CD4-positive, alpha-beta T cell treated with Interleukin-17A for 1 hour (primary cell): ENCODE data around the gene AGR3.

Source experiments
- DNase-seq: peaks from one replicate; pipeline ENCODE4 v3.0.0-alpha.2; 2020

The AGR3 gene

GRCh38 chr7:16818732-16819131 is 63.1 kb downstream of the AGR3 start:
- DNase-seq = no peak

- no peak for DNase-seq
Observed at GRCh38 chr7:16817536-16817935, 64.2 kb downstream of the AGR3 start.

DNA sequence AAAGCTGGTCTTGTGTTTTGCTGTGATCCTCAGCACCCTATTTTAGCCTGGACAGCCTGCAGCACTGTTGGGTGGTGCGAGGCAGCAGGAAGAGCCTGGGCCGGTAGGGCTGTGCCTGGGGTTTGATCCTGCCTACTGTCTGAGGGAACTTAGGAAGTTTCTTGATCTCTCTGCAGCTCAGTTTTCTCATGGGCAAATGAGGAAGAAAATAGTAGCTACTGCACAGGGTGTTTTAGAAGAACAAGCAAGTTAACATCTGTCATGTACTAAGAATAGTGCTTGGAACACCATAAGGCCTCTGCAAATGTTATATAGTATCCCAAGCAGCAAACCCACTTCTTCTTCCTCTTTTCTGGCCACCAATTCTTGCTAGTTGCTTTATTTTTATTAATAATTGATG is 65.0 kb downstream of the AGR3 start:
- DNase-seq = no peak

GRCh38 chr7:16815001-16815400 is 66.8 kb downstream of the AGR3 start:
- no peak for DNase-seq

DNA sequence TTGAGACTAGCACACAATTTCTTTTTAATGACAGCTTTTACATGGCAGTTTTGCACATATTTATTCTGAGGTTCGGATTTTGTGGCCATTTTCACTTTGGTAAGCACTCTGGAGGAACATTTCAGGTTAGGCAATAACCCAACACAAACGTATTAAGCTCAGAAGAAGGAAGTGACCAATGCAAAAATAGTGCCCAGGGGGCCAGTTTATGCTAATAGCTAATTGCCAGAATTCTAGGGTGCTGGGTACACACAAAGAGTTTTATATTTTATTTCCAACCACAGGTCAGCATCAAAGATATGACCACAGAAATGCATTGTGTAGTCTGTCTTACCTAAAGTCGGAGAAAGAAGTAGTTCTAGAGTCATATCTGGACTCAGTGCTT is 68.6 kb downstream of the AGR3 start:
- no peak for DNase-seq

GRCh38 chr7:16812542-16813231 is 69.1 kb downstream of the AGR3 start:
- no peak for DNase-seq

DNA sequence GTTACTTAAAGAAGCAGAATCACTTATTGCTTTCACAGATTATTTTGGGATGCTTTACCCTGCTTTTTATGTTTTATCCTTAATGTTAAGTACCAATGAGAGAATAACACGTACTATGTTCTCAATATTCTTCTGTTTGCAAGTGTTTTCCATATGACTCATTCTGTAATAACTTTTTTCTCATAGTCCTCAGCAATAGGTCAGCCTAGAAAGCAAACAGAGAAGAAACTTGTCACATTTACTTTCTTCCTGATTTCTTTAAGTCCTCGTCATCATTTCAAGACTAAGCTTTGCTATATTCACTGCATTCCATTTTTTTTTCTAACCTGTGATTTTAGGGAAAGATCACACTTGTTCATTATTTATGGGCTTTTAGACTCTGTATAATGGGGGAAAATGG is 70.2 kb downstream of the AGR3 start:
- no peak for DNase-seq

DNA sequence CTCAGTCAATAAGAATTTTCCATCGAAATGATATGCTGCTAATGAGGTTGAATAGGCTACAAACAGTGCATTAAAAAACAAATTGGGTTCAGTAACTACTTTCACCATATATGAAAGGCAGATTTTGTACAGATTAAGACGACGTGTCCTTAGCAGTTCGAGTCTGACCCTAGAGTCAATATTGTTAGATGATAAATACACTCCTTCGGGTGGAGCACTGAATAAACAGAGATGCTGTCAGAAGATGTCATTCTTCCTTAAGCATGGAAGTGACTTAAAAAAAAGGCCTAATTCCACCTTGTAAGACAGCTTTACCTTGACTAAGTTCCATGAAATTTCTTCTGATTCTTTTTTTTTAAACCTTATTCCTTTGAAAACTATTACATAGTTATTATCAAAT is 71.2 kb downstream of the AGR3 start:
- no peak for DNase-seq

DNA sequence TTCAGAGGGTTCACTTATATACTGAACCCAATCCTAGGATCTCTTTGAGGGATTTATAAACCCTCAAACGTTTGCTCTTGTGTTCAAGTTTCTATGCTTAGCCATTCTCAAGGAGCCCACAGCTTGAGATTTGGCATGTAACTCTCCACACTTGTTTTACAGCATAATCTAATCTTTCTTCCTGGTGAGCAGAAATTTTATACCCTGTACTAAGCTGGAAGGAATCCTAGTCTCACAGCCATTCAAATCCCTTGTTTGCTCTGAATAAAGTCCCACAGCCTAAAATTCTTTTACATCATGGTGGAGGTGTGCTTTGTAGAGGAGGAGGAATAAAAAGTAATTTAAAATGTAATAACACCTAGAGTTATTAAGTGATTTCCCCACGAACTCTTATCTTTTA is 71.7 kb downstream of the AGR3 start:
- DNase-seq = no peak
